GM12878 (cell line): Measurements from ENCODE around the gene LCOR.

ENCODE experiments used
- CEBPB ChIP-seq, 2 experiments: fragments of 150-350 bp in 1 of 2; IDR thresholded peaks; 2 replicates each; pipeline ENCODE4 v1.6.1; 2012 to 2014; ENCODE audit warnings: low read depth in 2 of 2, low read length in 2 of 2, borderline replicate concordance in 1 of 2, inconsistent platforms in 1 of 2
- CTCF ChIP-seq, 3 experiments: IDR thresholded peaks in 2 of 3; conservative IDR thresholded peaks in 1 of 3; 2 replicates each; pipeline ENCODE4 v1.5.1; 2011; ENCODE audit warnings: low read depth in 3 of 3, low read length in 3 of 3, mild to moderate bottlenecking in 3 of 3, control low read depth in 2 of 3, moderate library complexity in 2 of 3, inconsistent platforms in 1 of 3, mixed read lengths in 1 of 3; ENCODE audit not compliant: control insufficient read depth in 2 of 3, insufficient read depth in 1 of 3; ENCODE audit errors: extremely low read depth in 1 of 3
- E2F4 ChIP-seq: IDR thresholded peaks from 2 replicates; pipeline ENCODE4 v1.6.1; 2012; ENCODE audit warnings: low read depth, low read length, improper control_type of control experiment
- SKIL ChIP-seq: fragments of 450-650 bp; IDR thresholded peaks from 2 replicates; pipeline ENCODE4 v1.6.1; 2017; ENCODE audit warnings: mild to moderate bottlenecking, low read depth, inconsistent platforms; ENCODE audit not compliant: poor library complexity, severe bottlenecking

GRCh38 chr10:96986200-96986856 lies 154.2 kb downstream of the LCOR start:
- TF ChIP-seq CTCF (IDR thresholded peaks at IDR 0.05 in 2 of 3, conservative IDR thresholded peaks at IDR 0.05 in 1 of 3; ENCODE audit: control insufficient read depth in 2 of 3, extremely low read depth in 1 of 3, insufficient read depth in 1 of 3, low read depth in 3 of 3, low read length in 3 of 3) (no peak), E2F4 (no peak), SKIL (no peak), CEBPB (IDR thresholded peaks at IDR 0.05; ENCODE audit: borderline replicate concordance in 1 of 2, low read depth in 2 of 2, low read length in 2 of 2) (no peak)
